Gastrocnemius medialis (tissue), 4 donors: ENCODE measurements around the gene FAM181A.

ENCODE experiments used
- POLR2A ChIP-seq, 2 donors: fragments of 450-650 bp; IDR thresholded peaks; one replicate each; pipeline ENCODE4 v1.6.1; 2017; ENCODE audit warnings: antibody characterized with exemption in 2 of 2, mild to moderate bottlenecking in 2 of 2, moderate library complexity in 2 of 2
- TF ChIP-seq, protein P1 (sequence below), 5 experiments: fragments of 450-650 bp in 3 of 5; fragments of 200-600 bp in 2 of 5; sonication (generic) in 2 of 5; IDR thresholded peaks in 4 of 5; conservative IDR thresholded peaks in 1 of 5; 1 replicate in 4 of 5; 2 replicates in 1 of 5; pipeline ENCODE4 v1.5.1; 2016 to 2019; ENCODE audit warnings: antibody characterized with exemption in 5 of 5, mild to moderate bottlenecking in 3 of 5, moderate library complexity in 3 of 5

DNA sequence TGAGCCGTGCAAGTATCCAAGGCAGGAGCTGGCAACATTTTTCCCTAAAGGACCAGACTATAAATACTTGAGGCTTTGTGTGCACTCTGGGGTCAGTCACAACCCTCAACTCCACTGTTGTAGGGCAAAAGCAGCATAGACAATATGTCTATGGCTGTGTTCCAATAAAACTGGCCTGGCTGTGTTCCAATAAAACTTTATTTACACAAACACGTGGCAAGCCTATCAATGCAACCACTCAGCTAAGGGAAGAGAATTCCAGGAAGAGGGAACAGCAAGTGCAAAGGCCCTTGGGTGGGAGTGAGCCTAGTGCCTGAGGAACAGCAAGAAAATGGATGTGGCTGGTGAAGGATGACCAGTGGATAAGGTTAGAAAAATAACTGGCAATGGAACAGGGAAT, 11.3 kb upstream of the FAM181A start:
- TF ChIP-seq, protein P1, sequence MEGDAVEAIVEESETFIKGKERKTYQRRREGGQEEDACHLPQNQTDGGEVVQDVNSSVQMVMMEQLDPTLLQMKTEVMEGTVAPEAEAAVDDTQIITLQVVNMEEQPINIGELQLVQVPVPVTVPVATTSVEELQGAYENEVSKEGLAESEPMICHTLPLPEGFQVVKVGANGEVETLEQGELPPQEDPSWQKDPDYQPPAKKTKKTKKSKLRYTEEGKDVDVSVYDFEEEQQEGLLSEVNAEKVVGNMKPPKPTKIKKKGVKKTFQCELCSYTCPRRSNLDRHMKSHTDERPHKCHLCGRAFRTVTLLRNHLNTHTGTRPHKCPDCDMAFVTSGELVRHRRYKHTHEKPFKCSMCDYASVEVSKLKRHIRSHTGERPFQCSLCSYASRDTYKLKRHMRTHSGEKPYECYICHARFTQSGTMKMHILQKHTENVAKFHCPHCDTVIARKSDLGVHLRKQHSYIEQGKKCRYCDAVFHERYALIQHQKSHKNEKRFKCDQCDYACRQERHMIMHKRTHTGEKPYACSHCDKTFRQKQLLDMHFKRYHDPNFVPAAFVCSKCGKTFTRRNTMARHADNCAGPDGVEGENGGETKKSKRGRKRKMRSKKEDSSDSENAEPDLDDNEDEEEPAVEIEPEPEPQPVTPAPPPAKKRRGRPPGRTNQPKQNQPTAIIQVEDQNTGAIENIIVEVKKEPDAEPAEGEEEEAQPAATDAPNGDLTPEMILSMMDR (IDR thresholded peaks at IDR 0.05 in 4 of 5, conservative IDR thresholded peaks at IDR 0.05 in 1 of 5): no peak
- TF ChIP-seq POLR2A (IDR thresholded peaks at IDR 0.05): no peak
